Measurements from ENCODE around the gene TTLL11. TPM values are rescaled to one million over a fixed set of nuclear protein-coding genes. Genes with fewer than 3 reads are reported as not detected.

Gene TTLL11
- total RNA-seq, 1 donor from 2014 or later, result 23.9 TPM

DNA sequence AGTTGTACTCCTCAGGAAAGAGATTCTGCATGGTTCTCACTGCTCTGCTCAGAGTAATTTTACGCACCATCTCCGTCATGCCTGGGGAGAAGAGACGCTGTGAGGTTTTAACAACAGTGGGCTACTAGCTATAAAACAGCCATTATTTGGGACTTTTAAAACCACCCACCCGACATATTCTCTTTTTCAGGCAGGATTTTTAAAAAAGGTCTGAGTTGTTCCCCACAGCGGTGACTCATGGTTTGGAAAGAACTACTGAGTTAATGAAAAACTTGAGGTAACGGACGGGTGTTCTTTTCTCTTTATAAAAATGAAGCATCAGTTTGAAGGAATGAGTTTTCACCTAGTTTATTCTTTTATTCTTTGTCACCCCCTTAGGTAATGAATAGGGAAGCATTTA lies 61.3 kb downstream of the TTLL11 start:
- Mint-ChIP-seq H3K4me3 (ENCODE audit: unreplicated experiment) (no peak overlapping the region), H3K4me1 (ENCODE audit: low read depth, unreplicated experiment) (peaks cover 10% of the 10 kb centered on the region), H3K27ac (ENCODE audit: unreplicated experiment) (no peak overlapping the region), H3K36me3 (ENCODE audit: unreplicated experiment) (peaks cover 9% of the 10 kb centered on the region), H3K9me3 (ENCODE audit: unreplicated experiment) (peaks cover 4% of the 10 kb centered on the region), H3K27me3 (ENCODE audit: unreplicated experiment) (peaks cover 4% of the 10 kb centered on the region)
- DNase-seq, result no peak
- no peak for TF ChIP-seq CTCF (IDR thresholded peaks at IDR 0.05; ENCODE audit: partially characterized antibody, unreplicated experiment)

DNA sequence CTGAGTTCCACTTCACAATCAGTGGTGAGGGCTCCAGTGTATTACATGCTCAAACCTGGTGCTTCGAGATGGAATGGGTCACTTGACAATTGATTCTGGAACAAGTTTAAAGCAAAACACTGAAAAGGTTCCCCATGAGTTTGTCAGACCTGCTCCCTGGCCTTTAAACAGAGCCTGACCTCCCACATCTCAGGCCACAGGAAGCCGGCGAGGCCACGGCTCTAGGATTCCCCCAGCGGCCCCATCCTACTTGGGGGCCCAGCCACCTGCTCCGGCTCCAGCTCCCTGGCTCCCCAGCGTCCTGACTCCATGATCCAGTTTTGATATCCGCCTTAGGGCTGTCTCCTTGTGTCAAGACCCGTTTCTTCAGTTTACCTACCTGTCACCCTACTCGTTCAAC lies 62.0 kb downstream of the TTLL11 start:
- Mint-ChIP-seq H3K4me1 (ENCODE audit: low read depth, unreplicated experiment) (peaks cover 9% of the 10 kb centered on the region), H3K27ac (ENCODE audit: unreplicated experiment) (no peak overlapping the region), H3K4me3 (ENCODE audit: unreplicated experiment) (no peak overlapping the region), H3K9me3 (ENCODE audit: unreplicated experiment) (peaks cover 4% of the 10 kb centered on the region), H3K36me3 (ENCODE audit: unreplicated experiment) (peaks cover 9% of the 10 kb centered on the region), H3K27me3 (ENCODE audit: unreplicated experiment) (peaks cover 4% of the 10 kb centered on the region)
- no peak for TF ChIP-seq CTCF (IDR thresholded peaks at IDR 0.05; ENCODE audit: partially characterized antibody, unreplicated experiment)
- no peak for DNase-seq

DNA sequence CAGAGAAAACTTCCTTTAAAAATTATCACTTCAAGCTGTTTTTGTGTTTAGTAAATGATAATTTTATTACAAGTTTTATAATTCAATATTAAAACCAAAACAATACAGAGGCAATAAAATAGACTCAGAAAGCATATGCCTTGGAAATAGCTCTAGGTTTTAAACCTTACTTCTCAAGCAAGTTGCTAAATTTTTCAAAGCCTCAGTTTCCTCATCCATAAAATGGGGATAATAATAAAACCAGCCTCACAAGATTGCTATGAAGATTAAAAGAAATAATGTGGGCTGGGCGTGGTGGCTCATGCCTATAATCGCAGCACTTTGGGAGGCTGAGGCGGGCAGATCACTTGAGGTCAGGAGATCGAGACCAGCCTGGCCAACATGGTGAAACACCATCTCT lies 62.8 kb downstream of the TTLL11 start:
- peaks cover 4% of the 10 kb centered on the region for H3K9me3 Mint-ChIP-seq (ENCODE audit: unreplicated experiment)
- peaks cover 2% of the 10 kb centered on the region for H3K4me1 Mint-ChIP-seq (ENCODE audit: low read depth, unreplicated experiment)
- peaks cover 9% of the 10 kb centered on the region for H3K36me3 Mint-ChIP-seq (ENCODE audit: unreplicated experiment)
- TF ChIP-seq CTCF (IDR thresholded peaks at IDR 0.05; ENCODE audit: partially characterized antibody, unreplicated experiment), result no peak
- no peaks in the 10 kb centered on the region for H3K27me3 Mint-ChIP-seq (ENCODE audit: unreplicated experiment)
- DNase-seq, result no peak
- no peak overlapping the region for H3K4me3 Mint-ChIP-seq (ENCODE audit: unreplicated experiment)
- H3K27ac Mint-ChIP-seq (ENCODE audit: unreplicated experiment), result no peak overlapping the region

- Mint-ChIP-seq H3K27me3 (ENCODE audit: unreplicated experiment) (no peaks in the 10 kb centered on the region), H3K4me1 (ENCODE audit: low read depth, unreplicated experiment) (peaks cover 2% of the 10 kb centered on the region), H3K36me3 (ENCODE audit: unreplicated experiment) (peaks cover 9% of the 10 kb centered on the region), H3K9me3 (ENCODE audit: unreplicated experiment) (peaks cover 4% of the 10 kb centered on the region), H3K4me3 (ENCODE audit: unreplicated experiment) (no peak overlapping the region), H3K27ac (ENCODE audit: unreplicated experiment) (no peak overlapping the region)
- DNase-seq, result no peak
- no peak for TF ChIP-seq CTCF (IDR thresholded peaks at IDR 0.05; ENCODE audit: partially characterized antibody, unreplicated experiment)
These were observed 63.2 kb downstream of the TTLL11 start for GRCh38 chr9:122029898-122030297.

DNA sequence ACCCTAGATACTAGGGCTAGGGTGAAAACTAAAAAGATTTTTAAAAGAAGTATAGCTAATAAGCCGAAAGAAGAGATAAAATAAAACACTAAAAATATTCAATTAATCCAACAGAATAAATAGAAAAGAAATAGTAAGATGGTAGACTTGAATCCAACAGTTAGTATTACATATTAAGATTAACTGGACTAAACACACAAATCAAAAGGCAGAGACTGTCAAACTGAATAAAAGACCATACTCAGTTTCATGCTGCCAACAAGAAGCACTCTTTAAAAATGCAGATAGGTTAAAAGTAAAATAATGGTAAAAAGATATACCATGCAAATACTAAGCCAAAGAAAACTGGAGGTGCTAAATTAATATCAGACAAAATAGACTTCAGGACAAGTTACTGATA lies 65.0 kb downstream of the TTLL11 start:
- no peak for DNase-seq
- Mint-ChIP-seq H3K4me1 (ENCODE audit: low read depth, unreplicated experiment) (peaks cover 2% of the 10 kb centered on the region), H3K27me3 (ENCODE audit: unreplicated experiment) (no peaks in the 10 kb centered on the region), H3K4me3 (ENCODE audit: unreplicated experiment) (no peak overlapping the region), H3K36me3 (ENCODE audit: unreplicated experiment) (peaks cover 19% of the 10 kb centered on the region), H3K27ac (ENCODE audit: unreplicated experiment) (no peak overlapping the region), H3K9me3 (ENCODE audit: unreplicated experiment) (peaks cover 3% of the 10 kb centered on the region)
- no peak for TF ChIP-seq CTCF (IDR thresholded peaks at IDR 0.05; ENCODE audit: partially characterized antibody, unreplicated experiment)

Data from glutamatergic neuron (in vitro differentiated cells).